ENCODE measurements around the gene NIP7.

Gene NIP7

DNA sequence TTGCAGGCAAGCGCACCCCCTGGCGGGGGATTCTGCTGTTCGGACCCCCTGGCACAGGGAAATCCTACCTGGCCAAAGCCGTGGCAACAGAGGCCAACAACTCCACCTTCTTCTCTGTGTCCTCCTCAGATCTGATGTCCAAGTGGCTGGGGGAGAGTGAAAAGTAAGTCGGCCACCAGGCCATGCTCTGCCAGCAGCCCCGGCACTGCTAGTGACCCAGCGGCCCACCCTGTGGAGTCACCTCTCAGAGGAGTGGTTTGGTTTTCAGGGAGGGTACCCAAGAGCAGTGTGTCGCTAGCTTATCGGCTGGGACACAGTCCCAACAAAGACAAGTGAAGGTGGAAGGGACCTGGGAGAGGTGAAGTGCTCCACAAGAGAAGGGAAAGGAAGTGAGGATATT, 20.2 kb upstream of the NIP7 start:
- no peak for DNase-seq

DNA sequence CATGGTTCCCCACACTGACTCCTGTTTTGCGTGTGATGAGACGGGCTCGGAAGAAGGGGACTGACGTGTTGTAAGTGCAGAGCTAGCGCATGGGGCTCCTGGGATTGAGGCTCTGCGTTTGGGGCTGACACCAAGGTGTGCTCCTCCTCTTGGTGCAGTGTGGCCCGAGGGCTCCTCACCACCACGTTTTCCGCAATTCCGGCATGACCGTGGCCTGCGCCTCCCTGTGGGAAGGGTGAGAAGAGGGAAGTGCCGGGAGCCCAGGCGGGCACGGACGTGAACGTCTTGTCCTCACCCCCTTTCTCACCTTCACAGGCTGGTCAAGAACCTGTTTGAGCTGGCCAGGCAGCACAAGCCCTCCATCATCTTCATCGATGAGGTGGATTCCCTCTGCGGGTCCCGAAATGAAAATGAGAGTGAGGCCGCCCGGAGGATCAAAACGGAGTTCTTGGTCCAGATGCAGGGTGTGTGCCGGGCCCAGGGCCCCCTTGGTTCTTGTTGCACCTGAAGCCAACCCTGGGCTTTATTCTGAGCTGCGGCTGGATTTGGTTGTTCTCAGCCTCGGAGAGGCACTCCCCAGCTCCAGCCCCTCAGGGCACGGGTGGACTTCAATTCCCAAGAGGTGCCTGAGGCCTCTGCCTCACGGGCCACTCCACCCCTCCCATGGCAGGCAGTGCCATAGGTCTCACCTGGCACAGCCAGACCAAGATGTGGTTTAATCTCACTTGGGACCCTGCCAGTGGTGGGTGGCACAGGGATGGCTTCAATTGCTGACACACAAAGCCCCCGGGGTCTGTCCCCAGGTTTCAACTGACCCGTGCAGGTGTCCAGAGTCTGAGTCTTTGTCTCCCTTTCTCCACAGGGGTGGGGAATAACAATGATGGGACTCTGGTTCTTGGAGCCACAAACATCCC, 19.5 kb upstream of the NIP7 start:
- no peak for DNase-seq

GRCh38 chr16:69320740-69321073, 18.9 kb upstream of the NIP7 start:
- no peak for DNase-seq

DNA sequence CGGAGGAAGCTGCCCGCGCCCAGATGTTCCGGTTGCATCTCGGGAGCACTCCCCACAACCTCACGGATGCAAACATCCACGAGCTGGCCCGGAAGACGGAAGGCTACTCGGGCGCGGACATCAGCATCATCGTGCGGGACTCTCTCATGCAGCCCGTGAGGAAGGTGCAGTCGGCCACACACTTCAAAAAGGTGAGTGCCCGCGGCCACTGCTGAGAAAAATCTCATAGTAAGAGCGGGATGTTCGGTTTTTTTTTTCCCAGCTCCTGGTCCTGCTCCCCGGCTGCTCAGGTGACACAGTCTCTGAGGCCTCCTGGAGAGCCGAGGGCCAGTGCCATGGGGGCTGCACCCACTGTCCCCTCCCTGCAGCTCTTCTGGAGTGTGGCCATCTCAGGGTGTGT, 18.5 kb upstream of the NIP7 start:
- no peak for DNase-seq

DNA sequence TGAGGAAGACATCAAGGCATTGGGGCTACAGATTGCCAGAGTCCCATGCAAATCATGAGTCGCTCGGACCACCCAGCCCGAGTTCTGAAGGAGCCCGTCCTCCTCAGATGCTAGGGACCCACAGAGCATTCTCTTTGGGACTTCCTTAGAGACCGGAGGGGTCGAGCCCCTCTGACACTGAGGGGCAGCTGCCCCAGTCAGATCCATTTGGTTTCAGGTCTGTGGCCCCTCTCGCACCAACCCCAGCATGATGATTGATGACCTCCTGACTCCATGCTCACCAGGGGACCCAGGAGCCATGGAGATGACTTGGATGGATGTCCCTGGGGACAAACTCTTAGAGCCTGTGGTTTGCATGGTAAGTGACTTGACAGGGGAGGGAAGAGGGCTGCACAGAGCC, 17.2 kb upstream of the NIP7 start:
- no peak for DNase-seq

DNA sequence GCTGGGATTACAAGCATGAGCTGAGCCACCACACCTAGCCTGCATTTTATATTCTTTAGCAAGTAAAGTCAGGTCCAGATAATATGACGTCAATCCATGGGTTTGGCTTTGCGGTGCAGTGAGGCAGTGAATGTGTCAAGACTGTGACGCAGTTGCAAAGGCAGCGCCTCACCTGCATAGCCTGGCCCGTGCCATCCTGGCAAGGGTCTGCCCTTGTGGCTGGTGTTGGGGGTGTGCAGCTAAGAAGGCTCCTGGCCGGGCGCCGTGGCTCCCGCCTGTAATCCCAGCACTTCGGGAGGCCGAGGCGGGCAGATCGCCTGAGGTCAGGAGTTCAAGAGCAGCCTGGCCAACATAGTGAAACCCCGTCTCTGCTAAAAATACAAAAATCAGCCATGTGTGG, 16.2 kb upstream of the NIP7 start:
- DNase-seq, result no peak

DNA sequence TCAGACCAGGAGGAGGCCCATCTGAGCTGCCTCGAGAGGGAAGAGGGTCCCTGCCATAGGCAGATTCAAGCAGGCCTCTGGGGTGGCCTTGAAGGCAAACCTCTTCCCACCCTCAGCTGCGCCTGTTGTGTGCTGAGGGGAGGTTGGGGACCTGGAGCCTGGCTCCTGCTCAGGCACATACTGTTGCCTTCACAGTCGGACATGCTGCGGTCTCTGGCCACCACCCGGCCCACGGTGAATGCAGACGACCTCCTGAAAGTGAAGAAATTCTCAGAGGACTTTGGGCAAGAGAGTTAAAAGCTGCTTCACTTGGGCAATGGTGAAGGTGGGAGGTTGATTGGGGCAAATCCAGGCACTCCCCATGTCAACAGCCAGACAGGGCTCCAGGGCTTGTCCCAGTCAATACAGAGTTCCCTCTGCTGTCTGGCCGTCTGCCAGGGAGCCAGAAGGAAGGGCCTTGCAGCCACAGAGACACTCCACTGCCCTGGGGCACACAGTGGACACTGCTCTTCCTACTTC, 15.5 kb upstream of the NIP7 start:
- DNase-seq, result no peak

GRCh38 chr16:69324585-69325253, 14.9 kb upstream of the NIP7 start:
- no peak for DNase-seq

- DNase-seq, result no peak
These were observed 13.8 kb upstream of the NIP7 start for GRCh38 chr16:69325784-69326171.

GRCh38 chr16:69326172-69326873, 13.2 kb upstream of the NIP7 start:
- no peak for DNase-seq

DNA sequence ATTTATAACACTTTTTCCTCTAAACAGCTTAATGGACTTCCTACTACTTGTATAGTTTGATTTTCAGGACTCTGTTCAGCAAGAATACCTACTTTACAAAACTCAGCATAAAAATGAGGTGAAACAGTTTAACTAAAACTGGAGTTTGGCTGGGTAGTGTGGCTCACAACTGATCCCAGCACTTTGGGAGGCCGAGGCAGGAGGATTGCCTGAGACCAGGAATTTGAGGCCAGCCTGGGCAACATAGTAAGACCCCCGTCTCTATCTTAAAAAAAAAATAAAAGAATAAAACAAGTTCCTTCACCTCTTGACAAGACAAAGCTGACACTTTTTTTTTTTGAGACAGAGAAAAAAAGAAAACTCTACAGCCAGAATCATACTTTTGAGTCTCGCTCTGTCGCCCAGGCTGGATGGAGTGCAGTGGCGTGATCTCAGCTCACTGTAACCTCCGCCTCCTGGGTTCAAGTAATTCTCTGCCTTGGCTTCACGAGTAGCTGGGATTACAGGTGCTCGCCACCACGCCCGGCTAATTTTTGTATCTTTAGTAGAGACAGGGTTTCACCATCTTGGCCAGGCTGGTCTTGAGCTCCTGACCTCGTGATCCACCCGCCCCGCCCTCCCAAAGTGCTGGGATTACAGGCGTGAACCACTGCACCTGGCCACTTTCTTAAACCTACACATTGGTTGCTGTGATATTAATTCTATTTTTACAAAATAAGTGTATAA, 11.8 kb upstream of the NIP7 start:
- no peak for DNase-seq

DNA sequence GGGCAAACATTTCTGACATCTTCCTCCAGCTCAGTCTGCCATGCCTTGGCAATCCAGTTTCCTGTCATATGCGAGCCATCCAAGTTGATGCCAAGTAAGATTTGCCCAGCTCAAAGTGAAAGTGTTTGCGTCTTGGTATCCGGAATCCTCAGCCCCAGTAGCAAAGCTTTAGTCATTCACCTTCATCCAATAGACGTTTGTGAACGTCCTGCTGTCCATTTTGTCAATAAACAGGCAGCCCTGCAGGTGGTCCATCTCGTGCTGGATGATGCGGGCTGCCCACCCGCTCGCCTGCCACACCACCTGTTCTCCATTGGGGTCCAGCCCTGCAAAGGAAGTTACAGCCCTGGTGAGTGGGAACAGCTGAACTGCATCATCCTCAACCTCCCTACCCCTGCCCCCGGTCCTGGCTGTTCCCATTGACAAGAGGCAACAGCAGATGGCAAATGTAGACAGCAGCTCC, 10.7 kb upstream of the NIP7 start:
- DNase-seq, result no peak

DNA sequence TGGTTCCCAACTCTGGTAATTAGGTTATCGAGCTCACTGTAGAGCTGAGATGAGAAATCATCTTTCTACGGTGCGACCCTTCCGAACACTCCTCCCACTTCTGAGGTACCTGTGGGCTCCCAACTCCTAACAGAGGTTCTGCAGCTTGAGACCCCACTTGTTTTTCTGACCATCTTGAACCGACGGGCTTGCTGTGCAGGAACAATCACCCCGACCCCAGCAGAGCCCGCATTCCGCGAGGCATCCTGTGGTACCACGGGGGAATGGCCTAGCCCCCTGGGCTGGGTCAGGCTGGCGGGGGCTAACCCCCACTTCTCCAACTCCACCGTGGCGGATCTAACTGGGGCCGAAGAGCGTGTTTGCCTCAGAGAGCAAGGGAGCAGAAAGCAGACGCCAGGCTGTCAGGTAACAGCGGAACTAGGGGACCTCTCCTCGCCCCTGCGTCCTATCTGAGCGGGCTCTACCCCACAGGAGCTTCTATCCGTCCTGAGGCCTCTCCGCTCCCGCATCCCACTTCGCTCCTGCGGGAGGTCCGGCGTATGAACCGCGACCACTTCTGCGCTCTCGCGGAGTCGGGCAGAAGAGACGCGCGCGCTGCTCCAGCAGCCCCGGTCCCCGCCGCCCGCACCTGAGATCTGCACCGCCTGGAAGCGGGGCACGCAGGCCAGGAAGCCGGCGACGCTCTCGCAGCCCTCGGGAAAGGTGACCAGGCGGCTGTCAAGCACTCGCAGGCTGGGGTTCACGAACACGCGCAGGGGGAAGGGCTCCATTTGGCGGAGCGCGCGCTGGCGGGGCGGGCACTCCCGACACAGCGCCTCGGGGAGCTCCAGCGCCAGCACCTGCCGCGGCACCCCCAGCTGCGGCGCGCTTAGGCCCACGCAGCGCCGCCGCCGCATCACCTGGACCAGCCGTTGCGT, 9.9 kb upstream of the NIP7 start:
- peak; percentile 35 for DNase-seq

GRCh38 chr16:69330286-69331109, 9.1 kb upstream of the NIP7 start, which contains the start of gene PDF:
TSS of gene PDF (minus strand) at chr16:69330588. CDS start at chr16:69330570, 18 bp downstream.
- DNase-seq, result peak; percentile 79

DNA sequence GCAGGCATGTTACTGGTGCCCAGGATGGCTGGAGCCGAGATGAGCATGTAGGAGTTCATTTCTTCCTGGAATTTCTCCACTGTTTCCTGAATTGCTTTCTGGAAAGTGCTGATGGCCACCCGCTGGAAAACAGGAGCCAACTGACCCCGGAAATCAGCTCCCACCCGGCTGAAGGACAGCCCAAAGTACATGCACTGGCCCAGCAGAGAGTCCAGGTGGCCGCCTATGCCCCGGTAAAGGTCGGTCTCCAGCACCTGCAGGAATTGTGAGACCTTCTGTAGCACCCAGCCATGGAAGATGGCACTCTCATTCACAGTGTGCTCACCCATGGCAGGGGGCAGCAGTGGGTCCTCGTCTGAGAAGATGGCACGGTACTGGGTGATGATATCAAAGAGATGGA, 4.9 kb upstream of the NIP7 start:
- DNase-seq, result no peak

DNA sequence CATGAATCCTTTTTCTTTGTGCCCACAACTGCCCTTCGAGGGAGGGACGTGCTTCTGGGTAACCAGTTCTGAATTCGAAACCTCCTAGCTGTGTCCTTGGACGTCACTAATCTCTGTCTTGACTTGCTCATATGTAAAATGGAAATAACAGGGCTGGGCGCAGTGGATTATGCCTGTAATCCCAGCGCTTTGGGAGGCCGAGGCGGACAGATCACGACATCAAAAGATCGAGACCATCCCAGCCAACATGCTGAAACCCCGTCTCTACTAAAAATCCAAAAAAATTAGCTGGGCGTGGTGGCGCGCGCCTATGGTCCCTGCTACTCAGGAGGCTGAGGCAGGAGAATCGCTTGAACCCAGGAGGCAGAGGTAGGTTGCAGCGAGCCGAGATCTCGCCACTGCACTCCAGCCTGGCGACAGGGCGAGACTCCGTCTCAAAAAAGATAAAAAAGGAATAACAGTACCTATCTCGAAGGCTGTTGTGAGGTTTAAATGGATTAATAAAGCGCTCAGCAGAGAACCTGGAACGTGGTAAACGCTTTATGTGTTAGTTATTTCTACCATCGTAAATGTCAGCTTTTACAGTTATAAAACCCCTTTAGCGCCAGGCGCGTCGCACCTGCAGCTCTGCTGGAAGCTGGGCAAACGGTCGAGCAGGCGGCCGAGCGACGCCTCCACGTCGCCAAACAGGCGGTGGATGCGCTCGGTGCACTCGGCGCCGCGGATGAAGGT, 849 bp upstream of the NIP7 start:
- no peak for DNase-seq

- no peak for DNase-seq
These were observed 598 bp downstream of the NIP7 start for GRCh38 chr16:69340095-69340644.

GRCh38 chr16:69344171-69344570, 4.6 kb downstream of the NIP7 start:
- DNase-seq, result no peak

- no peak for DNase-seq
These were observed 6.4 kb downstream of the NIP7 start for GRCh38 chr16:69345923-69346322.

DNA sequence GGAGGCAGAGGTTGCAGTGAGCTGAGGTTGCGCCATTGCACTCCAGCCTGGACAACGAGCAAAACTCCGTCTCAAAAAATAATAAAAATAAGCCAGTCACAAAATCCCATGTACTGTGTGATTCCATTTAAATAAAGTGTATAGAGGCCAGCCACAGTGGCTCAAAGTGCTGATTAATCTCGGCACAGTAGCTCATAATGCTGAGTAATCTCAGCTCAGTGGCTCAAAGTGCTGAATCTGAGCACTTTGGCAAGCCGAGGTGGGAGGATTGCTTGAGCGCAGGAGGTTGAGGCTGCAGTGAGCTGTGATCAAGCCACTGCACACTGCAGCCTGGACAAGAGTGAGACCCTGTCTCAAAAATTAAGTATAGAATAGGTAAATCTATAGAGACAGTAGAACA, 7.1 kb downstream of the NIP7 start:
- no peak for DNase-seq

All from activated gamma-delta T cell treated with Interleukin-2 at 50 U/mL for 16 hours (primary cell).